A549 (cell line): ENCODE data around the gene PDE4D.

Experiments
- CTCF ChIP-seq: fragments of >200 bp; sonication (Bioruptor Twin); formaldehyde crosslinking; IDR thresholded peaks from 3 replicates; pipeline ENCODE4 v1.5.1; 2016
- EP300 ChIP-seq, 2 experiments: fragments of >200 bp; sonication (Bioruptor Twin); formaldehyde crosslinking; IDR thresholded peaks; 2 replicates in 1 of 2; 3 replicates in 1 of 2; pipeline ENCODE4 v1.6.1; 2016 to 2017
- HDAC2 ChIP-seq: fragments of 200-600 bp; sonication (generic); IDR thresholded peaks from 2 replicates; pipeline ENCODE4 v1.6.1; 2016
- HOXA7 ChIP-seq: fragments of 250-450 bp; sonication (Bioruptor Pico); IDR thresholded peaks from 2 replicates; pipeline ENCODE4 v1.5.0; 2020; ENCODE audit warnings: mild to moderate bottlenecking, moderate library complexity
- JUNB ChIP-seq: fragments of >200 bp; sonication (Bioruptor Twin); formaldehyde crosslinking; IDR thresholded peaks from 2 replicates; pipeline ENCODE4 v1.6.1; 2016
- POLR2A ChIP-seq: IDR thresholded peaks from 2 replicates; pipeline ENCODE4 v1.6.1; 2012; ENCODE audit warnings: mild to moderate bottlenecking, low read length
- POLR2AphosphoS2 ChIP-seq: conservative IDR thresholded peaks from 2 replicates; pipeline ENCODE4 v1.6.1; 2012; ENCODE audit warnings: low read length, improper control_type of control experiment, inconsistent platforms
- RAD21 ChIP-seq, 2 experiments: fragments of >200 bp in 1 of 2; sonication (Bioruptor Twin) in 1 of 2; formaldehyde crosslinking in 1 of 2; IDR thresholded peaks in 1 of 2; conservative IDR thresholded peaks in 1 of 2; 2 replicates in 1 of 2; 3 replicates in 1 of 2; pipeline ENCODE4 v1.6.1; 2012 to 2018; ENCODE audit warnings: inconsistent platforms in 1 of 2
- SMC3 ChIP-seq: fragments of >200 bp; sonication (Bioruptor Twin); formaldehyde crosslinking; IDR thresholded peaks from 3 replicates; pipeline ENCODE4 v1.6.1; 2018; ENCODE audit warnings: inconsistent platforms

DNA sequence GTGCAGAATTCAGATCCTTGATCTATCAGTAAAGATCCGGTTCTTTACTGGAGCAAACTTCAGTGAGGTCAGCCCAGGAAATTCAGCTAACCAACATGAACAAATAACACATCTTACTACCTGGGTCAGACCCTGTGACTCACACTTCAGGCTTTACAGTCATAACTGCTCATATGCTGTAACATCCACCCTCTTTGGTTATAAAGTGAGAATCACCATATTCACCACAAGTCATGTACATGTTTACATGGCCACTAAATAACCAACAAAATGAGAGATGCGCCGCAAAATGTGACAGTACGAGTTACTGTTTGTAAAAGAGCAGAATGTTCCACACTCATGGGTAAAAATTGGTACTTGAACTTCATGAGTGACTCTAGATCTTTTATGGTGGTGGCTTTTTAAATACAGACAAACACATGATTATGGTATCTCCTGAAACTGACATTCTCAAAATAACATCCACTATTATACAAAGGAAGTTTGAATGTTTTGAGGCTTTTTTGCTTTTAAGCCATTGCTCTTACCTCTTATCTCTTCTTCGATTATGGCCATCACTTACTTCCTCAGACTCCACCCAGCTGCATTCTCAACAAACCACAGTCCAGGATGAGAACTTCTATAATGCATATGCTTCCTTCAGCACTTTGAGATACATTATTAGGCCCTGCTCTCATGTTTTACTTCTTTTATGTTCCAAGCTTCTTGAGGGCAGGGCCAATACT, 794.1 kb downstream of the PDE4D start:
- TF ChIP-seq CTCF (no peak), JUNB (peak; percentile 85), SMC3 (no peak; the same call in 2 of the 3 replicates), HOXA7 (CRISPR knock-in tag) (no peak), RAD21 (conservative IDR thresholded peaks at IDR 0.05 in 1 of 2, IDR thresholded peaks at IDR 0.05 in 1 of 2) (peak; percentile 2 to 42; a peak in 2 of 5 replicates), POLR2AphosphoS2 (no peak), POLR2A (no peak), HDAC2 (no peak), EP300 (IDR thresholded peaks at IDR 0.05) (peak; percentile 77 to 91; a peak in 2 of 5 replicates)
